A549 (cell line): ENCODE results near the gene CENPB. TPM values are rescaled to one million over a fixed set of nuclear protein-coding genes. Genes with fewer than 3 reads are reported as not detected.
A peak's percentile ranks its signal among the peaks of the same experiment; 100 is the strongest.

Experiments
- ATAC-seq, 2 experiments: fragments of 200-7000 bp in 1 of 2; fragments of >200 bp in 1 of 2; cut with Nextera tagmentation in 1 of 2; cut with Tn5 transposase in 1 of 2; 3 replicates each; pipeline versions ENCODE4 v1.8.0 to v1.9.1; 2018 to 2020; ENCODE audit warnings: mild to moderate bottlenecking in 1 of 2, moderate library complexity in 1 of 2
- CTCF ChIA-PET: fragments of 300-600 bp; sonication (Branson Sonifier 250); formaldehyde crosslinking; extraction: SDS; loops from one replicate; lab custom pipeline; 2021; ENCODE audit warnings: antibody characterized with exemption, inconsistent platforms; lab: Yijun Ruan, JAX
- POLR2A ChIA-PET: fragments of 350-600 bp; formaldehyde crosslinking; extraction: SDS; loops from one replicate; lab custom pipeline; 2021; ENCODE audit warnings: antibody characterized with exemption, inconsistent platforms; lab: Yijun Ruan, JAX
- DNase-seq, 2 experiments: peaks; one replicate each; pipeline versions ENCODE4 v3.0.0 to v3.0.0-alpha.2; 2011 to 2016; ENCODE audit warnings: low read depth in 1 of 2, low spot score in 1 of 2
- FAIRE-seq: peaks from 2 replicates; lab custom pipeline; 2011; peaks lifted over from hg19 to GRCh38; lab: Jason Lieb, UNC
- H3K27ac ChIP-seq, 2 experiments: fragments of >200 bp; sonication (Bioruptor Twin); formaldehyde crosslinking; 3 replicates each; pipeline ENCODE4 v1.5.1; 2016 to 2017
- H3K4me1 ChIP-seq: fragments of >200 bp; sonication (Bioruptor Twin); formaldehyde crosslinking; 3 replicates; pipeline ENCODE4 v1.6.1; 2016
- H3K4me2 ChIP-seq: fragments of >200 bp; sonication (Bioruptor Twin); formaldehyde crosslinking; 3 replicates; pipeline ENCODE4 v1.6.1; 2016
- H3K4me3 ChIP-seq: fragments of >200 bp; sonication (Bioruptor Twin); formaldehyde crosslinking; 3 replicates; pipeline ENCODE4 v1.5.1; 2016
- H3K9me3 ChIP-seq: fragments of >200 bp; sonication (Bioruptor Twin); formaldehyde crosslinking; 3 replicates; pipeline ENCODE4 v1.6.1; 2016
- CEBPB ChIP-seq, 2 experiments: fragments of >200 bp in 1 of 2; sonication (Bioruptor Twin) in 1 of 2; formaldehyde crosslinking in 1 of 2; IDR thresholded peaks; 2 replicates each; pipeline ENCODE4 v1.6.1; 2012 to 2016
- CHD4 ChIP-seq: fragments of 200-600 bp; sonication (generic); IDR thresholded peaks from 2 replicates; pipeline ENCODE4 v1.6.1; 2016; ENCODE audit warnings: antibody characterized with exemption, mild to moderate bottlenecking, borderline replicate concordance
- ELK1 ChIP-seq: fragments of 150-350 bp; IDR thresholded peaks from 2 replicates; pipeline ENCODE4 v1.6.1; 2014; ENCODE audit warnings: low read depth, mild to moderate bottlenecking, low read length
- ESRRA ChIP-seq: fragments of 150-350 bp; IDR thresholded peaks from 2 replicates; pipeline ENCODE4 v1.6.1; 2014; ENCODE audit warnings: mild to moderate bottlenecking, low read length, borderline replicate concordance
- HES2 ChIP-seq: fragments of >200 bp; sonication (Bioruptor Twin); formaldehyde crosslinking; IDR thresholded peaks from 2 replicates; pipeline ENCODE4 v1.6.1; 2016
- JUN ChIP-seq, 2 experiments: fragments of >200 bp; sonication (Bioruptor Twin); formaldehyde crosslinking; IDR thresholded peaks; 2 replicates in 1 of 2; 3 replicates in 1 of 2; pipeline ENCODE4 v1.6.1; 2016 to 2017
- KDM5A ChIP-seq: fragments of 200-600 bp; sonication (generic); IDR thresholded peaks from 2 replicates; pipeline ENCODE4 v1.6.1; 2016; ENCODE audit warnings: antibody characterized with exemption, mild to moderate bottlenecking
- MYC ChIP-seq: IDR thresholded peaks from 2 replicates; pipeline ENCODE4 v1.6.1; 2012; ENCODE audit warnings: mild to moderate bottlenecking, inconsistent platforms, low read length, improper control_type of control experiment, borderline replicate concordance
- PHF8 ChIP-seq: fragments of 200-600 bp; sonication (generic); IDR thresholded peaks from 2 replicates; pipeline ENCODE4 v1.6.1; 2016; ENCODE audit warnings: low read depth, mild to moderate bottlenecking, antibody characterized with exemption, moderate library complexity, borderline replicate concordance
- POLR2A ChIP-seq: IDR thresholded peaks from 2 replicates; pipeline ENCODE4 v1.6.1; 2012; ENCODE audit warnings: mild to moderate bottlenecking, low read length
- RCOR1 ChIP-seq: fragments of 150-350 bp; IDR thresholded peaks from 2 replicates; pipeline ENCODE4 v1.6.1; 2014; ENCODE audit warnings: antibody characterized with exemption, low read length, low read depth
- REST ChIP-seq: fragments of 200-600 bp; sonication (generic); IDR thresholded peaks from 2 replicates; pipeline ENCODE4 v1.6.1; 2016; ENCODE audit warnings: antibody characterized with exemption, mild to moderate bottlenecking, moderate library complexity
- RFX5 ChIP-seq: fragments of 450-650 bp; IDR thresholded peaks from 2 replicates; pipeline ENCODE4 v1.7.1; 2014; ENCODE audit warnings: antibody characterized with exemption, mild to moderate bottlenecking, moderate library complexity
- ZC3H11A ChIP-seq: fragments of 450-650 bp; IDR thresholded peaks from 2 replicates; pipeline ENCODE4 v1.6.1; 2014; ENCODE audit warnings: antibody characterized with exemption, mild to moderate bottlenecking
- WGBS: methylation state at CpG from one replicate; pipeline ENCODE4 v1.1.6; 2017; ENCODE audit errors: missing lambda C conversion rate; 5-methylcytosine and 5-hydroxymethylcytosine counted together
- polyA plus RNA-seq, 4 experiments: library from polyadenylated mRNA; depleted of rRNA in 3 of 4; stranded (reverse); fragments of >200 nt; fragmentation: RNase III in 1 of 4; extraction: RNeasy Plus Mini Kit Qiagen cat#74134 plus additional on column Dnase treatment in 1 of 4; gene quantifications; 2 replicates in 3 of 4; 3 replicates in 1 of 4; pipeline ENCODE4 v1.2.3, GENCODE V29; 2011 to 2017
- TF ChIP-seq, protein P1 (sequence below): fragments of >200 bp; sonication (Bioruptor Twin); formaldehyde crosslinking; IDR thresholded peaks from 3 replicates; pipeline ENCODE4 v1.6.1; 2016

Gene CENPB
- polyA plus RNA-seq, 2 of the 4 experiments (the other 2 are of a cell fraction) = 42.6 to 106 TPM

GRCh38 chr20:3783511-3784195 is 2.9 kb downstream of the CENPB start:
- ATAC-seq (no peak), DNase-seq (no peak), FAIRE-seq (no peak)
- CTCF ChIA-PET = interaction anchor here (0.6 to 56.5 kb wide), 6 partner anchors 11 to 220 kb away, joined by 3 to 1634 read pairs (median 25); partner anchors contain the start of genes ADISSP and HSPA12B
- Histone ChIP-seq H3K4me3 (no peak overlapping the region), H3K4me1 (peaks cover 42% of the 10 kb centered on the region)
- POLR2A ChIA-PET = interaction anchor here (0.7 kb wide), 1 partner anchor 35 kb away, joined by 3 read pairs; no protein-coding TSS in a partner anchor
- 0 out of 5 replicates have a peak, but pooled peaks of 1 of the 2 experiments have one; percentile 1 for TF ChIP-seq JUN (IDR thresholded peaks at IDR 0.05)
- TF ChIP-seq PHF8 = no peak
- no peak for TF ChIP-seq CEBPB (IDR thresholded peaks at IDR 0.05)
- TF ChIP-seq, all 56 proteins: peak for 1
- H3K4me2 ChIP-seq = peak overlapping the region; percentile 97
- WGBS = 89% methylated on average over 10 of the region's 10 CpGs
- no peaks in the 10 kb centered on the region for H3K9me3 ChIP-seq
- H3K27ac ChIP-seq = peak overlapping the region in 1 of 2 experiments; percentile 96; a peak in 3 of 6 replicates

DNA sequence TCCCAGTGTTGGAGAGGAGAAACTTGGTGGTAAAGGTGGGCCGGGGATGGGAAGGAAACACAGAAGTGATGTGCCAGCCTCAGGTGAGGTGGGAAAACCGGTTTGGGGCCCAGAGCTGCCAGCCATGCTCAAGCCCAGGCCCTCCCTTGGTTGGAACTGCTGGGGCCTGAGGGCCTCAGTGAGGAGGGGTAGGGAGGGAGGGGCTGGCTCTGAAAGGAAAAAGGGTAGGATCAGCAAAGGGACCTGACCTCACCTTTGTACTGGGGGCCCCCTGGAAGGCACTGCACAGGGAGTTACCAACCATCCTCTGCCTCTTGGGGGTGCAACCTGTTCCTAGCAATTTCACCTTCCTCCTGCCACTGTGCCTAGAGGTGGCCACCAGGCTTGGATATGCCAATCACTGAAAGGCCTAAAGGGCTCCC is 3.5 kb downstream of the CENPB start:
- Histone ChIP-seq H3K27ac (no peak overlapping the region), H3K4me3 (no peak overlapping the region), H3K4me2 (peak overlapping the region; percentile 97; the same call in 1 of the 3 replicates)
- ChIA-PET POLR2A (interaction anchor here (0.6 to 0.7 kb wide), 2 partner anchors 35 to 63 kb away, joined by 3 to 10 read pairs; no protein-coding TSS in a partner anchor), CTCF (interaction anchor here (0.6 to 56.5 kb wide), 5 partner anchors 35 to 220 kb away, joined by 3 to 1634 read pairs (median 28); partner anchors contain the start of genes ADISSP and HSPA12B)
- ATAC-seq (no peak), DNase-seq (no peak)
- no peak for TF ChIP-seq PHF8
- TF ChIP-seq, protein P1, sequence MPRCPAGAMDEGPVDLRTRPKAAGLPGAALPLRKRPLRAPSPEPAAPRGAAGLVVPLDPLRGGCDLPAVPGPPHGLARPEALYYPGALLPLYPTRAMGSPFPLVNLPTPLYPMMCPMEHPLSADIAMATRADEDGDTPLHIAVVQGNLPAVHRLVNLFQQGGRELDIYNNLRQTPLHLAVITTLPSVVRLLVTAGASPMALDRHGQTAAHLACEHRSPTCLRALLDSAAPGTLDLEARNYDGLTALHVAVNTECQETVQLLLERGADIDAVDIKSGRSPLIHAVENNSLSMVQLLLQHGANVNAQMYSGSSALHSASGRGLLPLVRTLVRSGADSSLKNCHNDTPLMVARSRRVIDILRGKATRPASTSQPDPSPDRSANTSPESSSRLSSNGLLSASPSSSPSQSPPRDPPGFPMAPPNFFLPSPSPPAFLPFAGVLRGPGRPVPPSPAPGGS = no peak
- no peak for TF ChIP-seq RCOR1
- TF ChIP-seq HES2 = no peak
- no peak for TF ChIP-seq ELK1
- TF ChIP-seq POLR2A = no peak
- TF ChIP-seq REST = no peak
- TF ChIP-seq CHD4 = no peak
- TF ChIP-seq ZC3H11A = no peak
- TF ChIP-seq KDM5A = no peak
- TF ChIP-seq MYC = no peak
- no peak for TF ChIP-seq RFX5
- no peak for TF ChIP-seq ESRRA
- TF ChIP-seq, all 56 proteins: peak for 0
- Histone ChIP-seq H3K4me1 (peaks cover 37% of the 10 kb centered on the region), H3K9me3 (no peaks in the 10 kb centered on the region)
- 80% methylated on average over 2 of the region's 2 CpGs for WGBS
- no peak for FAIRE-seq
